HEK293 (cell line): ENCODE data around the gene HM13.

Experiments used
- CTCF ChIA-PET: fragments of 350-600 bp; formaldehyde crosslinking; extraction: SDS; loops from one replicate; lab custom pipeline; 2021; ENCODE audit warnings: antibody characterized with exemption; lab: Yijun Ruan, JAX
- POLR2A ChIA-PET: fragments of 300-600 bp; formaldehyde crosslinking; extraction: SDS; loops from one replicate; lab custom pipeline; 2020; ENCODE audit warnings: antibody characterized with exemption, inconsistent platforms; lab: Yijun Ruan, JAX
- H3K27ac ChIP-seq: fragments of 200-500 bp; sonication (Bioruptor generic); 2 replicates; pipeline ENCODE4 v1.5.1; 2014; ENCODE audit warnings: low read depth, low read length, control low read depth, inconsistent platforms; ENCODE audit errors: extremely low read depth
- H3K36me3 ChIP-seq, 2 experiments: fragments of 200-500 bp in 1 of 2; sonication (Bioruptor generic) in 1 of 2; 1 replicate in 1 of 2; 2 replicates in 1 of 2; pipeline ENCODE4 v1.5.1; 2014 to 2017; ENCODE audit warnings: inconsistent platforms in 2 of 2, low read length in 2 of 2; ENCODE audit not compliant: control insufficient read depth in 2 of 2, insufficient read depth in 1 of 2
- H3K4me1 ChIP-seq: fragments of 200-500 bp; sonication (Bioruptor generic); 2 replicates; pipeline ENCODE4 v1.5.1; 2014; ENCODE audit warnings: mild to moderate bottlenecking, low read length, inconsistent platforms; ENCODE audit not compliant: control insufficient read depth, insufficient read depth
- H3K4me3 ChIP-seq: 2 replicates; pipeline ENCODE4 v1.5.1; 2011; ENCODE audit warnings: low read depth, mild to moderate bottlenecking, control low read depth, low read length, moderate library complexity
- H3K9me3 ChIP-seq: fragments of 200-500 bp; sonication (Bioruptor generic); 2 replicates; pipeline ENCODE4 v1.5.1; 2014; ENCODE audit warnings: low read depth, low read length, inconsistent platforms; ENCODE audit not compliant: control insufficient read depth, insufficient read depth
- BCL11A ChIP-seq: fragments of 450-650 bp; formaldehyde crosslinking; IDR thresholded peaks from 2 replicates; pipeline ENCODE4 v1.5.1; 2016; ENCODE audit warnings: low read depth, missing biosample characterization, missing genetic modification characterization
- GFI1B ChIP-seq: fragments of 450-650 bp; formaldehyde crosslinking; IDR thresholded peaks from 2 replicates; pipeline ENCODE4 v1.5.1; 2016; ENCODE audit warnings: missing biosample characterization, missing genetic modification characterization
- KLF9 ChIP-seq: fragments of 450-650 bp; formaldehyde crosslinking; IDR thresholded peaks from 2 replicates; pipeline ENCODE4 v1.5.1; 2016; ENCODE audit warnings: missing biosample characterization, missing genetic modification characterization, low read depth
- MYNN ChIP-seq: fragments of 450-650 bp; formaldehyde crosslinking; IDR thresholded peaks from 2 replicates; pipeline ENCODE4 v1.5.1; 2016; ENCODE audit warnings: missing biosample characterization, missing genetic modification characterization, borderline replicate concordance
- PBX3 ChIP-seq: sonication (generic); formaldehyde crosslinking; IDR thresholded peaks from 2 replicates; pipeline ENCODE4 v1.8.1; 2022; ENCODE audit warnings: mild to moderate bottlenecking, moderate library complexity, missing genetic modification reagents
- PRDM1 ChIP-seq: fragments of 450-650 bp; formaldehyde crosslinking; IDR thresholded peaks from 2 replicates; pipeline ENCODE4; 2016; ENCODE audit warnings: missing biosample characterization, missing genetic modification characterization
- PRDM2 ChIP-seq: fragments of 450-650 bp; formaldehyde crosslinking; IDR thresholded peaks from 2 replicates; pipeline ENCODE4 v1.5.1; 2016; ENCODE audit warnings: missing biosample characterization, missing genetic modification characterization, borderline replicate concordance
- TSHZ1 ChIP-seq: fragments of 450-650 bp; formaldehyde crosslinking; IDR thresholded peaks from 2 replicates; pipeline ENCODE4 v1.5.1; 2016; ENCODE audit warnings: missing biosample characterization, missing genetic modification characterization, borderline replicate concordance
- ZBTB11 ChIP-seq: fragments of 450-650 bp; formaldehyde crosslinking; conservative IDR thresholded peaks from 2 replicates; pipeline ENCODE4 v1.5.1; 2016; ENCODE audit warnings: low read depth, missing biosample characterization, missing genetic modification characterization
- ZBTB48 ChIP-seq: fragments of 450-650 bp; formaldehyde crosslinking; IDR thresholded peaks from 2 replicates; pipeline ENCODE4 v1.5.1; 2016; ENCODE audit warnings: missing biosample characterization, missing genetic modification characterization
- ZBTB7A ChIP-seq: fragments of 450-650 bp; formaldehyde crosslinking; IDR thresholded peaks from 2 replicates; pipeline ENCODE4 v1.5.1; 2016; ENCODE audit warnings: low read depth, missing biosample characterization, missing genetic modification characterization
- ZBTB8A ChIP-seq: fragments of 450-650 bp; formaldehyde crosslinking; IDR thresholded peaks from 2 replicates; pipeline ENCODE4 v1.5.1; 2016; ENCODE audit warnings: missing biosample characterization, missing genetic modification characterization
- ZNF10 ChIP-seq: fragments of 450-650 bp; formaldehyde crosslinking; IDR thresholded peaks from 2 replicates; pipeline ENCODE4 v1.5.1; 2017; ENCODE audit warnings: missing biosample characterization, missing genetic modification characterization
- ZNF112 ChIP-seq: fragments of 450-650 bp; formaldehyde crosslinking; IDR thresholded peaks from 2 replicates; pipeline ENCODE4 v1.5.0; 2017; ENCODE audit warnings: missing biosample characterization, missing genetic modification characterization
- ZNF121 ChIP-seq: fragments of 450-650 bp; formaldehyde crosslinking; IDR thresholded peaks from 2 replicates; pipeline ENCODE4 v1.5.1; 2016; ENCODE audit warnings: missing biosample characterization, missing genetic modification characterization
- ZNF184 ChIP-seq: fragments of 450-650 bp; IDR thresholded peaks from 2 replicates; pipeline ENCODE4 v1.5.1; 2018; ENCODE audit warnings: missing biosample characterization, mild to moderate bottlenecking, missing genetic modification characterization
- ZNF585B ChIP-seq: fragments of 450-650 bp; formaldehyde crosslinking; IDR thresholded peaks from 2 replicates; pipeline ENCODE4 v1.5.1; 2016; ENCODE audit warnings: missing biosample characterization, missing genetic modification characterization
- ZNF626 ChIP-seq: fragments of 450-650 bp; sonication (Bioruptor Pico); formaldehyde crosslinking; IDR thresholded peaks from 2 replicates; pipeline ENCODE4 v1.5.1; 2018; ENCODE audit warnings: missing biosample characterization, missing genetic modification characterization, inconsistent platforms
- ZNF707 ChIP-seq: fragments of 450-650 bp; formaldehyde crosslinking; IDR thresholded peaks from 2 replicates; pipeline ENCODE4 v1.5.1; 2016; ENCODE audit warnings: missing biosample characterization, missing genetic modification characterization
- TF ChIP-seq, protein P1 (sequence below): fragments of 450-650 bp; formaldehyde crosslinking; IDR thresholded peaks from 2 replicates; pipeline ENCODE4 v1.5.1; 2016; ENCODE audit warnings: missing biosample characterization, missing genetic modification characterization

The HM13 gene

DNA sequence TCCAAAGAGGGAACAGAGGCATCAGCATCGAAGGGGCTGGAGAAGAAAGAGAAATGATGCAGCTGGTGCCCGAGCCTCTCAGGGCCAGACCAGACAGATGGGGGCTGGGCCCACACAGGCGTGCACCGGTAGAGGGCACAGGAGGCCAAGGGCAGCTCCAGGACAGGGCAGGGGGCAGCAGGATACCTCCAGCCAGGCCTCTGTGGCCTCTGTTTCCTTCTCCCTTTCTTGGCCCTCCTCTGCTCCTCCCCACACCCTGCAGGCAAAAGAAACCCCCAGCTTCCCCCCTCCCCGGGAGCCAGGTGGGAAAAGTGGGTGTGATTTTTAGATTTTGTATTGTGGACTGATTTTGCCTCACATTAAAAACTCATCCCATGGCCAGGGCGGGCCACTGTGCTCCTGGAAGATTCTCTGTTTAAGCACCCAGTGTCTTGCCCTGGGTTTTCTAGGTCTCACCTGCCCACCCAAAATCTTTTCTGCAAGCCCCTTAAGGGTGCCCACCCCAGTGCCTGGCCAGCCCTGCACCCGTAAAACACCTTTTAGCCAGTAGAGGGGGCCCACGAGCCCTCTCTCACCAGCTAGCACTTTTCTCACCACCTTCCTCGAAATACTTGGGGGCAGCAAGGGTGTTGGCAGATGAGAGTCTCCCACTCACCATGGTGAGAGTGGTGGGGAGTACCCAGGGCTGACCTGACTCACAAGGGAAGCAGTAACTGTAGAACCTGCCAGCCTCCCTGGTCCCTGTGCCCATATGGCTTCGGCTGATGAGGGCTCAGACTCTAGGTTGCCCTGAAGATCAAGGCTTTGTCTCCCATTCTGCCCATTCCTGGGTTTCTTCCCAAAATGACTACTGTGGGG is 55.1 kb downstream of the HM13 start (continued):
- no peak for TF ChIP-seq ZBTB11
- TF ChIP-seq ZNF707 = no peak
- no peak for TF ChIP-seq PRDM2 (tag by site-specific recombination)
- no peak for TF ChIP-seq ZNF585B
- TF ChIP-seq KLF9 (tag by site-specific recombination) = peak; percentile 26; the same call in 1 of the 2 replicates

DNA sequence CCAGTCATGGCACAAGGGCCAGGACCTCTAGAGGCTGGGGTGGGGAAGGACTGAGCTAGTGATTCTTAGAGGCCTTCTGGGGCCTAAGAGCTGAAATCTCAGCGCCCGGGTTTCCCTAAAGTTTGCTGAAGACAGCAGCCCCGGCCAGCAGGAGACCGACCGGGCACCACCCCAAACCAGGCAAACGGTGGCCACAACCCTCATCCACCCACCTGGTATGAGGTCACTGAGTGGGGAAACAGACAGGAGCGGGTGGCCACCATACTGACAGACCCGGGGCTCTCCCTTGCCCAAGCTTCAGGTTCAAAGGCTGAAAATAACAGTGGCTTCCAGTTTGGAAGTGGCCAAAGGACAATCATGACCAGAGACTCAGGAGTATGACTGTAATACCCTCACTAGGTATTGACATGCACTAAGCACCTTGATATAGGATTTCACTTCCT is 55.8 kb downstream of the HM13 start:
- no peak overlapping the region; the same call in 1 of the 2 replicates for H3K27ac ChIP-seq
- H3K9me3 ChIP-seq = no peaks in the 10 kb centered on the region
- H3K36me3 ChIP-seq = peaks cover 6 to 47% of the 10 kb centered on the region in 2 experiments; a peak in 2 of 3 replicates
- CTCF ChIA-PET = interaction anchor here (0.8 to 25.7 kb wide), 8 partner anchors 8 to 157 kb away, joined by 3 to 1204 read pairs (median 8); partner anchors contain the start of gene ID1
- H3K4me3 ChIP-seq = no peak overlapping the region
- TF ChIP-seq ZBTB8A (tag by site-specific recombination) = no peak
- TF ChIP-seq GFI1B (tag by site-specific recombination) = no peak
- no peak for TF ChIP-seq PRDM1 (tag by site-specific recombination)
- no peak for TF ChIP-seq PBX3 (CRISPR knock-in tag)
- no peak for TF ChIP-seq ZBTB7A
- TF ChIP-seq, protein P1, sequence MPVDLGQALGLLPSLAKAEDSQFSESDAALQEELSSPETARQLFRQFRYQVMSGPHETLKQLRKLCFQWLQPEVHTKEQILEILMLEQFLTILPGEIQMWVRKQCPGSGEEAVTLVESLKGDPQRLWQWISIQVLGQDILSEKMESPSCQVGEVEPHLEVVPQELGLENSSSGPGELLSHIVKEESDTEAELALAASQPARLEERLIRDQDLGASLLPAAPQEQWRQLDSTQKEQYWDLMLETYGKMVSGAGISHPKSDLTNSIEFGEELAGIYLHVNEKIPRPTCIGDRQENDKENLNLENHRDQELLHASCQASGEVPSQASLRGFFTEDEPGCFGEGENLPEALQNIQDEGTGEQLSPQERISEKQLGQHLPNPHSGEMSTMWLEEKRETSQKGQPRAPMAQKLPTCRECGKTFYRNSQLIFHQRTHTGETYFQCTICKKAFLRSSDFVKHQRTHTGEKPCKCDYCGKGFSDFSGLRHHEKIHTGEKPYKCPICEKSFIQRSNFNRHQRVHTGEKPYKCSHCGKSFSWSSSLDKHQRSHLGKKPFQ (tag by site-specific recombination) = no peak
- no peak for TF ChIP-seq ZNF184 (tag by site-specific recombination)
- no peak for TF ChIP-seq ZNF10 (tag by site-specific recombination)
- no peak for TF ChIP-seq ZBTB48 (tag by site-specific recombination)
- no peak for TF ChIP-seq MYNN (tag by site-specific recombination)
- TF ChIP-seq ZNF121 (tag by site-specific recombination) = no peak
- TF ChIP-seq ZNF112 = no peak
- TF ChIP-seq BCL11A (tag by site-specific recombination) = no peak
- no peak for TF ChIP-seq TSHZ1 (tag by site-specific recombination)
- no peak for TF ChIP-seq ZNF626 (tag by site-specific recombination)
- POLR2A ChIA-PET = interaction anchor here (0.6 to 8.7 kb wide), 6 partner anchors 10 to 66 kb away, joined by 5 to 255 read pairs (median 10); partner anchors contain the start of gene ID1
- peaks cover 10% of the 10 kb centered on the region for H3K4me1 ChIP-seq
